Mesothelial cell of epicardium (in vitro differentiated cells): ENCODE measurements around the gene ADGRG3. TPM values are rescaled to one million over a fixed set of nuclear protein-coding genes. Genes with fewer than 3 reads are reported as not detected.
A peak's percentile ranks its signal among the peaks of the same experiment; 100 is the strongest.

Source experiments
- DNase-seq, 2 experiments: peaks; one replicate each; pipeline ENCODE4 v3.0.0; 2021; ENCODE audit warnings: low spot score in 2 of 2; ENCODE audit not compliant: unreplicated experiment in 2 of 2
- H3K27ac Mint-ChIP-seq: 2 replicates; pipeline ENCODE4 v1.8.0; 2021; ENCODE audit warnings: mixed read lengths
- H3K27me3 Mint-ChIP-seq: 2 replicates; pipeline ENCODE4 v1.8.0; 2021; ENCODE audit warnings: low read depth, mixed read lengths
- H3K36me3 Mint-ChIP-seq: 2 replicates; pipeline ENCODE4 v1.8.0; 2021; ENCODE audit warnings: mixed read lengths
- H3K4me1 Mint-ChIP-seq: 2 replicates; pipeline ENCODE4 v1.8.0; 2021; ENCODE audit warnings: mixed read lengths
- H3K4me3 Mint-ChIP-seq: 2 replicates; pipeline ENCODE4 v1.8.0; 2021; ENCODE audit warnings: mild to moderate bottlenecking, moderate library complexity, mixed read lengths
- H3K9me3 Mint-ChIP-seq: 2 replicates; pipeline ENCODE4 v1.8.0; 2021; ENCODE audit warnings: mixed read lengths
- total RNA-seq: library from RNA; stranded (reverse); gene quantifications from 3 replicates; pipeline ENCODE4 v1.2.1, GENCODE V29; 2021
- TF ChIP-seq, protein P1 (sequence below): fragments of 200-600 bp; sonication (generic); IDR thresholded peaks from one replicate; pipeline ENCODE4 v1.5.0; 2021; ENCODE audit warnings: antibody characterized with exemption; ENCODE audit not compliant: unreplicated experiment

Gene ADGRG3
- total RNA-seq, 1 donor from 2014 or later = not detected

DNA sequence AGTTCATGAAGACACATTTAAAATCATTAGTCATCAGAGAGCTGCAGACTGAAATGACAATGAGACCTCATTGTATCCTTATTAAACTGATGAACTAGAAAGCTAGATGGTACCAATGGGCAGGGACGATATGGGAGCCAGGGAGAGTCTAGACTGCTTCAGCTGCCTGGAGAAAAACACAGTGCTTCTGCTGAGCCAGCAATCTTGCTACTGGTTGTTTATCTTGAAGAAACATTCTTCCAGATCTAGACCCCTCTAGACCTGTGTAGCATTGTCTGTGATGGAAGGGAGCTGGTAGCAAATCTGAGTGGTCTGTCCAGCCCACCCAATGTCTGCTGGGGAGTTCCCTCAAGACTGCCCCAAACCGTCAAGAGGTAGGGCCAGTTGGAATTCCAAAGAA is 24.5 kb downstream of the ADGRG3 start:
- Mint-ChIP-seq H3K36me3 (no peaks in the 10 kb centered on the region), H3K27me3 (no peaks in the 10 kb centered on the region), H3K9me3 (no peaks in the 10 kb centered on the region), H3K27ac (no peak overlapping the region), H3K4me3 (no peak overlapping the region), H3K4me1 (peaks cover 14% of the 10 kb centered on the region)
- no peak for DNase-seq
- TF ChIP-seq, protein P1, sequence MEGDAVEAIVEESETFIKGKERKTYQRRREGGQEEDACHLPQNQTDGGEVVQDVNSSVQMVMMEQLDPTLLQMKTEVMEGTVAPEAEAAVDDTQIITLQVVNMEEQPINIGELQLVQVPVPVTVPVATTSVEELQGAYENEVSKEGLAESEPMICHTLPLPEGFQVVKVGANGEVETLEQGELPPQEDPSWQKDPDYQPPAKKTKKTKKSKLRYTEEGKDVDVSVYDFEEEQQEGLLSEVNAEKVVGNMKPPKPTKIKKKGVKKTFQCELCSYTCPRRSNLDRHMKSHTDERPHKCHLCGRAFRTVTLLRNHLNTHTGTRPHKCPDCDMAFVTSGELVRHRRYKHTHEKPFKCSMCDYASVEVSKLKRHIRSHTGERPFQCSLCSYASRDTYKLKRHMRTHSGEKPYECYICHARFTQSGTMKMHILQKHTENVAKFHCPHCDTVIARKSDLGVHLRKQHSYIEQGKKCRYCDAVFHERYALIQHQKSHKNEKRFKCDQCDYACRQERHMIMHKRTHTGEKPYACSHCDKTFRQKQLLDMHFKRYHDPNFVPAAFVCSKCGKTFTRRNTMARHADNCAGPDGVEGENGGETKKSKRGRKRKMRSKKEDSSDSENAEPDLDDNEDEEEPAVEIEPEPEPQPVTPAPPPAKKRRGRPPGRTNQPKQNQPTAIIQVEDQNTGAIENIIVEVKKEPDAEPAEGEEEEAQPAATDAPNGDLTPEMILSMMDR = no peak

DNA sequence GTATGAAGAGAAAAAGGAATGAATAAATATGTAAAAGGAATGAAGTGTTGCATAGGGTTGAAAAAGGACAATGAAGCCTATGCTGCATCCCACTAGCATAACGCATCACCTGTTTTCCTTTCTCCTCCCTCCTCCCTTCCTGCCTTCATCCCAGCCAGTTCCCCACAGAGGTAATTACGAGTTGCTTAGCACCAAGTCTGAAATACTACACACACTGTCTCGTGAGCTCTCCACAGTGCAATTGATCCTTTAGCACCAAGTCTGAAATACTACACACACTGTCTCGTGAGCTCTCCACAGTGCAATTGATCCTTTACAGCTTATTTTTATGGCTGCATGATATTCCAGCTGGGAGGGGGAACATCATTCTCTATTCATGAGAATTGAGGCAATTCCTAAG is 25.4 kb downstream of the ADGRG3 start:
- no peaks in the 10 kb centered on the region for H3K36me3 Mint-ChIP-seq

DNA sequence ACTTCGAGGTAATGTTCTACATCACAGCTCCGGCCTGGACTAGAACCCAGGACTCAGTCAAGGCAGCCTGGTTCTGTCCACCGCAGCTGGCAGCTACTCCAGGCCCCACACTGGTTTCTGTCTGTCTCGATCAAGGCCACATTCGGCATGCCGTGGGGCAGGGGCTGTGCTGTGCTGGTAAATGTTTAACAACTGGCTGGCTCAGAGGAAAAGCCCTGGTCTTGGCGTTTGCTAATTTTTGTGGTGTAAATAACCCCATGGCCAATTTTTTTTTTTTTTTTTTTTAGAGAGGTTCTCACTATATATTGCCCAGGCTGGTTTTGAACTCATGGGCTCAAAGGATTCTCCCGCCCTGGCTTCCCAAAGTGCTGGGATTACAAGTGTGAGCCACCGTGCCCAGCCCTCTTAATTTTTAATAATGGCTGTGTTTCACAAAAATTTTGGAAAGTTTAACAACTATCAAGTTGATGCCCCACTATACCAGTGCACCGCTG is 26.2 kb downstream of the ADGRG3 start:
- DNase-seq = no peak
- TF ChIP-seq, protein P1 = no peak
- H3K9me3 Mint-ChIP-seq = no peaks in the 10 kb centered on the region
- H3K4me1 Mint-ChIP-seq = peaks cover 11% of the 10 kb centered on the region
- no peak overlapping the region for H3K27ac Mint-ChIP-seq
- H3K4me3 Mint-ChIP-seq = no peak overlapping the region
- no peaks in the 10 kb centered on the region for H3K36me3 Mint-ChIP-seq
- H3K27me3 Mint-ChIP-seq = no peaks in the 10 kb centered on the region

More for the DNA sequence above, 25.4 kb downstream of the ADGRG3 start:
- H3K27ac Mint-ChIP-seq = no peak overlapping the region
- no peak for DNase-seq
- H3K9me3 Mint-ChIP-seq = no peaks in the 10 kb centered on the region
- TF ChIP-seq, protein P1 = no peak
- H3K4me3 Mint-ChIP-seq = no peak overlapping the region
- H3K4me1 Mint-ChIP-seq = peaks cover 14% of the 10 kb centered on the region
- no peaks in the 10 kb centered on the region for H3K27me3 Mint-ChIP-seq

DNA sequence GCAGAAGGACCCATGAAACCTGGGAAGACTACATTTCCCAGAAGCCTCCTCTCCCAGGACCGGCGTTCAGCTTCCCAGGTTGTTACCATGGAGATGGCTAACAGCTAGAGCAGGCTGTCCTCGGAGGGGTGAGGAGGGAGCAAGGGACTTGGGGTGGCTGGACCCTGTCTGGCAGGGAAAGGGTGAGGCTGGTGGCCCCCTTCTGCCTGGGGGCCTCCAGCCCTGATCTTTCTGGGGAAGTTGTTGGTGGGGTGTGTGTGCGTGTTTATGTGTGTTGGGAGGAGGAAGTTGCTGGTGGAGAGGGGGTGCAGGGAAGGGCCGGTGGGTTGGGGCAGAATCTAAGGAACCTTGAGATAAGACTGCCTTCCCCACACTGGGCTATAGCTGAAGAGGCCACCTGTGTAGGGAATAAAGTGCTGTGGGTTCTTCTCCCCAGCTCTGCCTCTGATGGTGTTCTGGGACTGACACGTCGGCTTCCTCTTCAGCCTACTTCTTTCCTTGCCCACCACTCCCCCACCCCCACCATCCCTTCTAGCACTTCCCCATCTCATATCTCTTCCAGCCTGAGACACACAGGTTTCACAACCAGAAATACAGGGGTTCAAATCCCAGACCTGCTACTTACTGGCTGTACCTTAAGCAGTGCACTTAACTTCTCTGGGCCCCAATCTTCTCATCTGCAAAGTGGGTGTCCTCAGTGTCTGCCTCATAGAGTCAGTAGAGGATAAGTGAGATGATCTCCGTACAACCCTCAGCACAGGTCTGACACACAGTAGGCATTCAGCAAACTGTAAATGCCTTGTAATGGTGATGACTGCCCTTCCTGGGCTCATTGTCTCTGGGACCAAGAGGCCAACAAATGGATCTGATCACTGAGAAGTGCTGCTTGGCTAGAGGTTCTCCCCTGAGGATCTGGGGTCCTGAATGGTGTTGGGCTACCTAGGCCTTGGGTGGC is 26.9 kb downstream of the ADGRG3 start, which contains the start of gene DRC7:
TSS of gene DRC7 (plus strand) at position 82 of the 955 bp plus-strand sequence. CDS start 3,144 bp downstream, outside the sequence.
- no peaks in the 10 kb centered on the region for H3K9me3 Mint-ChIP-seq
- H3K4me1 Mint-ChIP-seq = peaks cover 4% of the 10 kb centered on the region
- H3K36me3 Mint-ChIP-seq = no peaks in the 10 kb centered on the region
- TF ChIP-seq, protein P1 = no peak
- H3K27ac Mint-ChIP-seq = peak within 1 kb of the TSS; percentile 89
- no peak for DNase-seq
- no peaks in the 10 kb centered on the region for H3K27me3 Mint-ChIP-seq
- peak within 1 kb of the TSS; percentile 70 for H3K4me3 Mint-ChIP-seq

DNA sequence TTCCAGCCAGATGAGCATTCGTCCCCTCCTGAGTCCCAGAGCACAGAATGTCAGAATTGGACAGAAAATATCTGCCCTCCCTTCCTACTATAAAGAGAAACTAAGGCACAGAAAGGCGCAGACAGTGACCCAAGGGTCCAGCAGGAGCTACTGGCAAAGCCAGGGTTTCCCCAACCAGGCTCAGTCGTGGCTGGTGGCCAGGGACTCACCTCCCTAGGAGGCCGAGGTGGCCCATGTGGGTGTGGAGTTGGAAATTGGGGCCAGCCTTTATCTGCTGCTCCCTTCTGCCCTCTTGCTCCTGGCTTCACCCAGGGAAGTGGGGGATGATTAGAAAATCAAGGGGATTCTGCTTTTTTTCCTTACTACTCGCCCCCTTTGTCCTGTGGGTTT is 27.6 kb downstream of the ADGRG3 start:
- DNase-seq = no peak
- H3K4me1 Mint-ChIP-seq = peaks cover 8% of the 10 kb centered on the region
- H3K27ac Mint-ChIP-seq = no peak overlapping the region
- H3K36me3 Mint-ChIP-seq = no peaks in the 10 kb centered on the region
- H3K27me3 Mint-ChIP-seq = no peaks in the 10 kb centered on the region
- H3K9me3 Mint-ChIP-seq = no peaks in the 10 kb centered on the region
- H3K4me3 Mint-ChIP-seq = no peak overlapping the region
- TF ChIP-seq, protein P1 = no peak
